ENCODE data around the gene TAF3.

Gene TAF3

GRCh38 chr10:8063128-8063908 is 245.0 kb downstream of the TAF3 start:
- FAIRE-seq (no peak), DNase-seq (ENCODE audit: insufficient read length, low spot score) (no peak)
- TF ChIP-seq CTCF (IDR thresholded peaks at IDR 0.05; ENCODE audit: insufficient read depth, missing control alignments), result no peak

- no peak for DNase-seq (ENCODE audit: insufficient read length, low spot score)
- no peak for FAIRE-seq
- no peak for TF ChIP-seq CTCF (IDR thresholded peaks at IDR 0.05; ENCODE audit: insufficient read depth, missing control alignments)
Measured at GRCh38 chr10:8063935-8064334, 245.6 kb downstream of the TAF3 start.

- TF ChIP-seq CTCF (IDR thresholded peaks at IDR 0.05; ENCODE audit: insufficient read depth, missing control alignments), result no peak
- DNase-seq (ENCODE audit: insufficient read length, low spot score), result no peak
- no peak for FAIRE-seq
Measured at GRCh38 chr10:8064436-8064835, 246.1 kb downstream of the TAF3 start.

- no peak for TF ChIP-seq CTCF (IDR thresholded peaks at IDR 0.05; ENCODE audit: insufficient read depth, missing control alignments)
- FAIRE-seq (no peak), DNase-seq (ENCODE audit: insufficient read length, low spot score) (no peak)
Measured at GRCh38 chr10:8065651-8066050, 247.3 kb downstream of the TAF3 start.

- TF ChIP-seq CTCF (IDR thresholded peaks at IDR 0.05; ENCODE audit: insufficient read depth, missing control alignments), result no peak
- DNase-seq (ENCODE audit: insufficient read length, low spot score), result no peak
- FAIRE-seq, result no peak
Measured at GRCh38 chr10:8066124-8066523, 247.8 kb downstream of the TAF3 start.

All from D721Med (cell line).